Measurements from ENCODE around the gene NEIL3.

The NEIL3 gene

GRCh38 chr4:177309522-177310371 is at the start of gene NEIL3:
NEIL3 (plus strand) TSS chr4:177309874; CDS start chr4:177309954, 80 bp downstream.
- peak; percentile 98 for DNase-seq

- DNase-seq = no peak
Measured at GRCh38 chr4:177263818-177264217, 45.9 kb upstream of the NEIL3 start.

GRCh38 chr4:177264788-177265422 is 44.8 kb upstream of the NEIL3 start:
- DNase-seq = no peak

GRCh38 chr4:177265729-177266128 is 43.9 kb upstream of the NEIL3 start:
- no peak for DNase-seq

- no peak for DNase-seq
Measured at GRCh38 chr4:177266506-177266905, 43.2 kb upstream of the NEIL3 start.

- no peak for DNase-seq
Measured at GRCh38 chr4:177267911-177268310, 41.8 kb upstream of the NEIL3 start.

GRCh38 chr4:177271091-177271490 is 38.6 kb upstream of the NEIL3 start:
- no peak for DNase-seq

GRCh38 chr4:177271915-177272766 is 37.5 kb upstream of the NEIL3 start:
- DNase-seq = no peak

- DNase-seq = no peak
Measured at GRCh38 chr4:177275999-177276398, 33.7 kb upstream of the NEIL3 start.

GRCh38 chr4:177281351-177281909 is 28.2 kb upstream of the NEIL3 start:
- DNase-seq = no peak

GRCh38 chr4:177282284-177282835 is 27.3 kb upstream of the NEIL3 start:
- no peak for DNase-seq

- no peak for DNase-seq
Measured at GRCh38 chr4:177283167-177283566, 26.5 kb upstream of the NEIL3 start.

- DNase-seq = no peak
Measured at GRCh38 chr4:177285953-177286352, 23.7 kb upstream of the NEIL3 start.

- no peak for DNase-seq
Measured at GRCh38 chr4:177287255-177287654, 22.4 kb upstream of the NEIL3 start.

- no peak for DNase-seq
Measured at GRCh38 chr4:177288335-177288734, 21.3 kb upstream of the NEIL3 start.

- DNase-seq = no peak
Measured at GRCh38 chr4:177290780-177291179, 18.9 kb upstream of the NEIL3 start.

GRCh38 chr4:177292171-177292570 is 17.5 kb upstream of the NEIL3 start:
- no peak for DNase-seq

- DNase-seq = no peak
Measured at GRCh38 chr4:177293208-177294033, 16.3 kb upstream of the NEIL3 start.

GRCh38 chr4:177297785-177298391 is 11.8 kb upstream of the NEIL3 start:
- no peak for DNase-seq

GRCh38 chr4:177301126-177301639 is 8.5 kb upstream of the NEIL3 start:
- DNase-seq = no peak
